Nephron progenitor cell (in vitro differentiated cells): Measurements from ENCODE around the gene PPDPF.
"Not testable (repeated sequence)": the region's sequence is repeated elsewhere in the genome, so short reads cannot be mapped to it uniquely, and the experiment has no call there.

Experiments
- DNase-seq: peaks from one replicate; pipeline ENCODE4 v3.0.0; 2021
- H3K27ac Mint-ChIP-seq: 2 replicates; pipeline ENCODE4 v1.8.0; 2021; ENCODE audit warnings: mild to moderate bottlenecking, moderate library complexity, mixed read lengths
- H3K27me3 Mint-ChIP-seq: 2 replicates; pipeline ENCODE4 v1.8.0; 2021; ENCODE audit warnings: mild to moderate bottlenecking, low read depth, mixed read lengths; ENCODE audit not compliant: poor library complexity
- H3K36me3 Mint-ChIP-seq: 2 replicates; pipeline ENCODE4 v1.8.0; 2021; ENCODE audit warnings: low read depth, mixed read lengths
- H3K4me1 Mint-ChIP-seq: 2 replicates; pipeline ENCODE4 v1.8.0; 2021; ENCODE audit warnings: mixed read lengths
- H3K4me3 Mint-ChIP-seq: 2 replicates; pipeline ENCODE4 v1.8.0; 2021; ENCODE audit warnings: mild to moderate bottlenecking, moderate library complexity, mixed read lengths
- H3K9me3 Mint-ChIP-seq: 2 replicates; pipeline ENCODE4 v1.8.0; 2021; ENCODE audit warnings: mild to moderate bottlenecking, moderate library complexity, mixed read lengths
- CTCF ChIP-seq: fragments of 200-600 bp; sonication (generic); IDR thresholded peaks from 2 replicates; pipeline ENCODE4 v1.5.0; 2021; ENCODE audit warnings: antibody characterized with exemption

Gene PPDPF

GRCh38 chr20:63556873-63557478 is 36.4 kb downstream of the PPDPF start:
- H3K4me1 Mint-ChIP-seq = peaks cover 14% of the 10 kb centered on the region
- DNase-seq = no peak
- H3K27ac Mint-ChIP-seq = peak overlapping the region; percentile 54
- TF ChIP-seq CTCF = no peak
- H3K27me3 Mint-ChIP-seq = peaks cover 12% of the 10 kb centered on the region
- peaks cover 5% of the 10 kb centered on the region for H3K36me3 Mint-ChIP-seq
- H3K4me3 Mint-ChIP-seq = no peak overlapping the region
- no peaks in the 10 kb centered on the region for H3K9me3 Mint-ChIP-seq

- Mint-ChIP-seq H3K36me3 (peaks cover 5% of the 10 kb centered on the region), H3K4me3 (no peak overlapping the region), H3K27ac (peak overlapping the region; percentile 54), H3K9me3 (no peaks in the 10 kb centered on the region), H3K4me1 (peaks cover 10% of the 10 kb centered on the region), H3K27me3 (peaks cover 10% of the 10 kb centered on the region)
- no peak for DNase-seq
- TF ChIP-seq CTCF = no peak
These were observed 36.9 kb downstream of the PPDPF start for GRCh38 chr20:63557481-63557891.

GRCh38 chr20:63558804-63559484 is 38.4 kb downstream of the PPDPF start:
- H3K27me3 Mint-ChIP-seq = peaks cover 10% of the 10 kb centered on the region
- no peaks in the 10 kb centered on the region for H3K9me3 Mint-ChIP-seq
- no peak for TF ChIP-seq CTCF
- H3K4me1 Mint-ChIP-seq = peaks cover 6% of the 10 kb centered on the region
- H3K36me3 Mint-ChIP-seq = peaks cover 5% of the 10 kb centered on the region
- DNase-seq = no peak
- H3K27ac Mint-ChIP-seq = no peak overlapping the region
- H3K4me3 Mint-ChIP-seq = no peak overlapping the region

- H3K27ac Mint-ChIP-seq, DNase-seq, H3K4me3 Mint-ChIP-seq, H3K36me3 Mint-ChIP-seq, H3K27me3 Mint-ChIP-seq, H3K9me3 Mint-ChIP-seq, H3K4me1 Mint-ChIP-seq: not testable (repeated sequence)
These were observed 39.1 kb downstream of the PPDPF start for GRCh38 chr20:63559485-63560332.

GRCh38 chr20:63560333-63560805 is 39.8 kb downstream of the PPDPF start:
- peaks cover 10% of the 10 kb centered on the region for H3K27me3 Mint-ChIP-seq
- no peak for TF ChIP-seq CTCF
- peaks cover 5% of the 10 kb centered on the region for H3K36me3 Mint-ChIP-seq
- no peaks in the 10 kb centered on the region for H3K9me3 Mint-ChIP-seq
- no peak for DNase-seq
- H3K27ac Mint-ChIP-seq = no peak overlapping the region
- peaks cover 6% of the 10 kb centered on the region for H3K4me1 Mint-ChIP-seq
- H3K4me3 Mint-ChIP-seq = no peak overlapping the region
